Measurements from ENCODE around the gene TMEM255B.
"Not testable (repeated sequence)": the region's sequence is repeated elsewhere in the genome, so short reads cannot be mapped to it uniquely, and the experiment has no call there.

Gene TMEM255B

GRCh38 chr13:113735194-113735593 is 23.8 kb upstream of the TMEM255B start:
- DNase-seq, result no peak

- DNase-seq, result no peak
Observed at GRCh38 chr13:113735750-113736149, 23.3 kb upstream of the TMEM255B start.

GRCh38 chr13:113736258-113736731 is 22.7 kb upstream of the TMEM255B start:
- DNase-seq, result no peak

DNA sequence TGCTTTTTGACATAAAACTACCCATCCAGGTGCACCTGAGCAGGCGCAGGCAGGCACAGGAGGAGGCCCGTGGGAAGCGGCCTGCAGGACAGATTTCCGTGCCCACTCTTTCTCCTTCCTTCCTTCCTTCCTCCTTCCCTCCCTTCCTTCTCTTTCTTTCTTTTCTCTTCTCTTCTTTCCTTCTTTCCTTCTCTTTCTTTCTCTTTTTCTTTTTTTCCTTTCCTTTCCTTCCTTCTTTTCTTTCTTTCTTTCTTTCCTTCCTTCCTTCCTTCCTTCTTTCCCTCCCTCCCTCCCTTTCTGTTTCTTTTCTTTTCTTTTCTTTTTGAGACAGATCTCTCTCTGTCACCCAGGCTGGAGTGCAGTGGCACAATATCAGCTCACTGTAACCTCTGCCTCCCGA is 21.2 kb upstream of the TMEM255B start:
- no peak for DNase-seq

DNA sequence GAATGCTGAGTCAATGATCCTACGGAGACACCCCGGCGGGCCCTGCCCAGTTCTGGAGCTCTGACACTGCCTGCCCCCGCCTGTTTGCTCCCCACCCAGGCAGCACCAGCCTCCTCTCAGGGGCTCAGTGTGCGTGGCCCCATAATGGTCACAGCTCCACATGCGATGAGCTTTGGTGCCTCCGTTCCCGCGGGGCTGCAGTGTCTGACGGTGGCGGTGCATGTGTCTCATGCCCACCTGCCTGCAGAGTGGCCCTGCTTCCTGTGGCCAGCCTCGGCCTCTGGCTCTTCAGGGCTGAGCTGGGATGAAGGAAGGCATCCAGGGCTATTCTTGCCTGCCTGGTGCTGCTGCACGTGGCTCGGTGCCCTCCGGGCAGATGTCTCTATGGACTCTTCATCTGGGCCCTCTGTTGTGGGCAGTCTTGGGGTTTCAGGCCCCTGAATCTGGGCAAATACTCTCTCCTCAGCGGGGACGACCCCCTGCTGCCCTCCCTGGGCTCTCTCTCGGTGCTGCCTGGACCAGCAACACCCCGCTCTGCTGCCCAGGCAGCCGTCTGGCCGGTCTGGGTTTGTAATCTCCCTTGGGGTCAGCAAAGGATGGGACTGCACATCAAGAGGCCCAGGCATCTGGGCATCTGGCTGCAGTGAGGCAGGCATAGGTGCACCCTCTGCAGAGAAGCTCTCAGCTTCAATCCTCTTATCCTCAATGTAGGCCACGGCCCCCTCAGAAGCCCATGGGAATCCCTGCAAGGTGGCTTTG is 19.3 kb upstream of the TMEM255B start:
- no peak for DNase-seq

- DNase-seq, result no peak
Observed at GRCh38 chr13:113740286-113740556, 18.8 kb upstream of the TMEM255B start.

- DNase-seq, result no peak
Observed at GRCh38 chr13:113740661-113741060, 18.4 kb upstream of the TMEM255B start.

- peak; percentile 71 for DNase-seq
Observed at GRCh38 chr13:113741191-113741668, 17.8 kb upstream of the TMEM255B start.

DNA sequence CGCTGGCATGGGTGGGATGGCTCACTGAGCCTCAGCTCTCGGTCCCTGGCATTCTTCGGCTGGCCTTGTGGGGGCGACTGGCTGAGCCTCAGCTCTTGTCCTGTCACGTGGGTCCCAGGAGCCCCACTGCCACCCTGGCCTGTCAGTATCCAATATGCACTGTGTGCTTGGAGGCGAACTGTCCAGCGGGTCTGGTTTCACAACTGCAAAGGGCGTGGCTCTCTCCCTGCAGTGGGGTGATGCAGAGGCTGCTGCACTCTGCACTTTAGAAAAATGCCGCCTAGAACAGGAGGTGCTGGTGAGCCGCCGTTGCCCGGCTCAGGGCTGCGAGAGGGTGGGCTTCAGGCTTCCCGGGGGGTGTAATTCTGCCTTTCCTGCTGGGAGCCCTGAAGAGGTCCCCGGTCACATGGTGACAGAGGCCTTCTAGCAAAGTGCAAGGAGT is 17.0 kb upstream of the TMEM255B start:
- DNase-seq, result peak; percentile 89

- DNase-seq, result no peak
Observed at GRCh38 chr13:113742445-113743120, 16.4 kb upstream of the TMEM255B start.

GRCh38 chr13:113743366-113744195 is 15.4 kb upstream of the TMEM255B start:
- DNase-seq, result no peak

GRCh38 chr13:113744197-113745000 is 14.6 kb upstream of the TMEM255B start:
- DNase-seq, result no peak

DNA sequence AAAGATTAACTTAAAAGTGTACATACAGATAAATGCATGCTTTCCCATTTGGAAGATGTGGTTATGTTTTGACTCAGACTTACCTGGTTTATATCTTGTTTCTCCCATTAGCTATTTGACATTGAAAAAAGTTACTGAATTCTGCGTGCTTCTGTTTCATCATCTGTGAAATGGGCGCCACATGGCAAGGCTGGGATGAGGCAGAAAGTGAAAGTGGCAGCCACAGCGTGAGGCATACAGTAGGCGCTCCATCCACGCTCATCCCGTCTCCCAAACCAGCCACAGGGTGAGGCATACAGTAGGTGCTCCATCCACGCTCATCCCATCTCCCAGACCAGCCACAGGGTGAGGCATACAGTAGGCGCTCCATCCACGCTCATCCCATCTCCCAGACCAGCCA is 14.0 kb upstream of the TMEM255B start:
- no peak for DNase-seq

GRCh38 chr13:113745500-113746142 is 13.4 kb upstream of the TMEM255B start:
- DNase-seq, result not testable (repeated sequence)

DNA sequence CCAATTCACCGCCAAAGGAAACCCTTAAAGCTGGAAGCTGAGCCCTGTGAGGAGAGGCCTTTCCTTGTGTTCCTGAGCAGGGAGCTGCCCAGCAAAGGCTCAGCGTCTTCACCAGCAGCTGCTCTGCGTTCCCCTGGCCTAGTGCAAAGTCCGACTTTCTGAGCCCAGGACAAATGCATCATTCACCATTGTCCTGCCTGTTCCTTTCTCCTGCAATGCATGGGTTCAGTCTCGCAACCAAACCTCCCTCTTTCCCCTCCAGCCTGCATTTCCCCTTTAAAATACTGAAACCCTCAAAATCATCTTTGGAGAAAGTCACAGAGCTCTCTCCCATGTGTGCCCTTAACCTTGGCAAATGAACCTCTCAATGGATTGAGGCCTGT is 12.9 kb upstream of the TMEM255B start:
- DNase-seq, result peak; percentile 17

DNA sequence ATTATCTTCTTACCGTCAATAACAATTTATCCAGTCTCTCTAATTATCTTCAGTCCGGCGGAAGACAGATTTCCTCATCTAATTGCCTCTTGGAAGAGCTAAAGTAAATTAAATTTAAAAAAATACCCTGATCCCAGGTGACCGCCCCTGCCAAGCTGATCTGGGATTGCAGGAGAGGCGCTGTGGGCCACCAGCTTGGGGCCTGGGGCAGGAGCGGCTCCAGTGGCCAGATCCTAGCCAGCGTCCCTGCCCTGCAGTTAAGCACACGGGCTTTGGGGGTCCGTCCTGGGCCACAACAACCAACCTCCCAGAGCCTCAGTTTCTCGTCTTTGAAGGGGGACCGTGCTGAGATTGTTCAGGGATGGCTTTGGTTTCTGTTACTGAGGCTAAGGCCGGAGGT is 12.4 kb upstream of the TMEM255B start:
- DNase-seq, result no peak

DNA sequence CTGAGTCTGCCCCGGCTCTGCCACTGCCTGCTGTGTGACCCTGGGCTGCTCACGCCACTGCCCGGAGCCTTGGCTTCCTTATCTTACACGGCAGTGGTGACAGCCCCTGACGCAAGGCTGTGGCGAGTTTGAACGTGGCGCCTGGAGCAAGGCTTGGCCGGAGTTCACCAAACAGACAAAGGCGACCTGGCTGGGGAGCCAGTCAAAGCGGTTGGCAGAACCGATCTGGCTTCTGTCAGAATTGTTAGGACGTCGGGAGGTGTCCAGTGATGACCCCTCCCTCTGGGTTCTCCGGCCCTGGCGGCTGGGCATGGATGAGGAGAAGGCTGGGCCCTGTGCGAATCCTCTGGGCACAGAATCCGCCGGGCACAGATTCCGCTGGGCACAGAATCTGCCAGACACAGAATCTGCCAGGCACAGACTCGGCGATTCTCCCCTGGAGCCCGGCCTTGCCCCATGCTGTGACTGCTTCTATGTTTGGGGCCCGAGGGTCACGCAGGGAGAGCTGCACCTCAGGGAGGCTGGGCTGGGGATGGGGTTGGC is 11.7 kb upstream of the TMEM255B start:
- DNase-seq, result peak; percentile 12

DNA sequence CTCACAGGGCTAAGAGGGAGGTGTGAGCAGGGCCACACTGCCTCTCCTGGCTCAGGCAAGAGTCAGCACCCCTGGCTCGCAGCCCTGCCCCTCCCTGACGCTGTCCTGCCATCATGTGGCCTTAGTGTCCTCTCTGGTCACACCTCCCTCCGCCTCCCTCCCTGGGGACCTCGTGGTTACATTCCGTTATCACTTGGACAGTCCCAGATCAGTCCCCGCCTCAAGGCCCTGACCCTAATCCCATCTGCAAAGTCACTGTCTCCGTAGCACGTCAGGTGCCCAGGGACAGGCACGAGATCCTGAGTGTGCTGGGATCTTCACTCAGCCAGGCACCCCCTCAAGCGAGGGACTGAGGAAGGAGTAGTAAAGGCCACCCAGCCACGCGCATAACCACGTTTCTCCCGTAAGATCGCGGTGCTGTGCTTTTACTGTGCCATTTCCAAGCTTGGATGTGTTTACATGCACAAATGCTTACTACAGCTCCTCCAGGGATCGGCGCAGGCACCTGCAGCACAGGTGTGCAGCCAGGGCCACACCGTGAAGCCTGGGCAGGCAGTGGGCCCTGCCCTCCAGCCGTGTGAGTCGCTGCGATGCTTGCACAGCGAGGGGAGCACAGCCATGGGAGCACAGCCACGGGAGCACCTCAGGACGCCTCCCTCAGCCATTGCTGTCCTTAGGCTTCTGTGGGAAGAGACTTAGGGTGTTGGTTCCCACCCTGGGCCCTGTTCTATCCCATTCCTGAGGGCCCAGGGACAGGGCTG is 10.7 kb upstream of the TMEM255B start:
- DNase-seq, result peak; percentile 79

- DNase-seq, result no peak
Observed at GRCh38 chr13:113748862-113749451, 10.1 kb upstream of the TMEM255B start.

- DNase-seq, result no peak
Observed at GRCh38 chr13:113749507-113749906, 9.5 kb upstream of the TMEM255B start.

GRCh38 chr13:113749967-113750366 is 9.1 kb upstream of the TMEM255B start:
- DNase-seq, result no peak

All from OCI-M1 (cell line).